ENCODE data around the gene HES2. TPM values are rescaled to one million over a fixed set of nuclear protein-coding genes. Genes with fewer than 3 reads are reported as not detected.
"Not testable (repeated sequence)": the region's sequence is repeated elsewhere in the genome, so short reads cannot be mapped to it uniquely, and the experiment has no call there.

HES2 gene
- total RNA-seq, 1 donor from 2014 or later = 5.9 TPM

DNA sequence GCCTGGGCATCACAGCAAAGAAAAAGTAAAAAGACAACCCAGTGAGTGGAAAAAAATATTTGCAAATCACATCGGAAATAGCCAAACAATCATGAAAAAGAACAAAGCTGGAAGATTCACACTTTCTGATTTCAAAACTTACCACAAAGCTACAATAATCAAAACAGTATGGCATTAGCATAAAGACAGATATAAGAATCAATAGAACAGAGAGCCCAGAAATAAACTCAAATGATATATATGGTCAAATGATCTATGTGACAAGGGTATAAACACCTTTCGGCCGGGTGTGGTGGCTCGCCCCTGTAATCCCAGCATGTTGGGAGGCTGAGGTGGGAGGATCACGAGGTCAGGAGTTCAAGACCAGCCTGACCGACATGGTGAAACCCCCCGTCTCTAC is 39.7 kb downstream of the HES2 start:
- Mint-ChIP-seq H3K4me3 (no peak overlapping the region), H3K27ac (no peak overlapping the region), H3K27me3 (no peaks in the 10 kb centered on the region), H3K36me3 (peaks cover 3% of the 10 kb centered on the region), H3K9me3 (no peaks in the 10 kb centered on the region), H3K4me1 (ENCODE audit: unreplicated experiment) (no peaks in the 10 kb centered on the region)
- DNase-seq (ENCODE audit: extremely low spot score, unreplicated experiment) = no peak
- TF ChIP-seq, protein P1, sequence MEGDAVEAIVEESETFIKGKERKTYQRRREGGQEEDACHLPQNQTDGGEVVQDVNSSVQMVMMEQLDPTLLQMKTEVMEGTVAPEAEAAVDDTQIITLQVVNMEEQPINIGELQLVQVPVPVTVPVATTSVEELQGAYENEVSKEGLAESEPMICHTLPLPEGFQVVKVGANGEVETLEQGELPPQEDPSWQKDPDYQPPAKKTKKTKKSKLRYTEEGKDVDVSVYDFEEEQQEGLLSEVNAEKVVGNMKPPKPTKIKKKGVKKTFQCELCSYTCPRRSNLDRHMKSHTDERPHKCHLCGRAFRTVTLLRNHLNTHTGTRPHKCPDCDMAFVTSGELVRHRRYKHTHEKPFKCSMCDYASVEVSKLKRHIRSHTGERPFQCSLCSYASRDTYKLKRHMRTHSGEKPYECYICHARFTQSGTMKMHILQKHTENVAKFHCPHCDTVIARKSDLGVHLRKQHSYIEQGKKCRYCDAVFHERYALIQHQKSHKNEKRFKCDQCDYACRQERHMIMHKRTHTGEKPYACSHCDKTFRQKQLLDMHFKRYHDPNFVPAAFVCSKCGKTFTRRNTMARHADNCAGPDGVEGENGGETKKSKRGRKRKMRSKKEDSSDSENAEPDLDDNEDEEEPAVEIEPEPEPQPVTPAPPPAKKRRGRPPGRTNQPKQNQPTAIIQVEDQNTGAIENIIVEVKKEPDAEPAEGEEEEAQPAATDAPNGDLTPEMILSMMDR (conservative IDR thresholded peaks at IDR 0.05) = no peak

- H3K27ac Mint-ChIP-seq = no peak overlapping the region
- no peak overlapping the region for H3K4me3 Mint-ChIP-seq
Observed at GRCh38 chr1:6378096-6378746, 41.5 kb downstream of the HES2 start.

GRCh38 chr1:6373961-6374720 is 45.6 kb downstream of the HES2 start:
- H3K36me3 Mint-ChIP-seq = no peaks in the 10 kb centered on the region
- no peak overlapping the region for H3K4me3 Mint-ChIP-seq
- H3K4me1 Mint-ChIP-seq (ENCODE audit: unreplicated experiment) = no peaks in the 10 kb centered on the region
- H3K27me3 Mint-ChIP-seq = no peaks in the 10 kb centered on the region
- H3K9me3 Mint-ChIP-seq = no peaks in the 10 kb centered on the region
- DNase-seq (ENCODE audit: extremely low spot score, unreplicated experiment) = no peak
- no peak overlapping the region for H3K27ac Mint-ChIP-seq
- TF ChIP-seq, protein P1 (conservative IDR thresholded peaks at IDR 0.05) = no peak

More at GRCh38 chr1:6378096-6378746, 41.5 kb downstream of the HES2 start:
- Mint-ChIP-seq H3K36me3 (no peaks in the 10 kb centered on the region), H3K4me1 (ENCODE audit: unreplicated experiment) (no peaks in the 10 kb centered on the region), H3K27me3 (no peaks in the 10 kb centered on the region), H3K9me3 (no peaks in the 10 kb centered on the region)
- TF ChIP-seq, protein P1 (conservative IDR thresholded peaks at IDR 0.05) = peak; percentile 49
- DNase-seq (ENCODE audit: extremely low spot score, unreplicated experiment) = no peak

GRCh38 chr1:6372236-6372635 is 47.5 kb downstream of the HES2 start:
- not testable (repeated sequence) for H3K9me3 Mint-ChIP-seq; H3K4me1 Mint-ChIP-seq (ENCODE audit: unreplicated experiment); DNase-seq (ENCODE audit: extremely low spot score, unreplicated experiment); H3K27ac Mint-ChIP-seq; H3K27me3 Mint-ChIP-seq; H3K4me3 Mint-ChIP-seq; H3K36me3 Mint-ChIP-seq

- Mint-ChIP-seq H3K4me1 (ENCODE audit: unreplicated experiment) (no peaks in the 10 kb centered on the region), H3K27me3 (no peaks in the 10 kb centered on the region), H3K4me3 (no peak overlapping the region), H3K9me3 (no peaks in the 10 kb centered on the region), H3K27ac (no peak overlapping the region), H3K36me3 (no peaks in the 10 kb centered on the region)
- no peak for DNase-seq (ENCODE audit: extremely low spot score, unreplicated experiment)
- TF ChIP-seq, protein P1 (conservative IDR thresholded peaks at IDR 0.05) = no peak
Observed at GRCh38 chr1:6370006-6370405, 49.7 kb downstream of the HES2 start.

GRCh38 chr1:6367381-6368012 is 52.2 kb downstream of the HES2 start:
- Mint-ChIP-seq H3K4me1 (ENCODE audit: unreplicated experiment) (no peaks in the 10 kb centered on the region), H3K9me3 (no peaks in the 10 kb centered on the region), H3K27ac (no peak overlapping the region), H3K4me3 (no peak overlapping the region), H3K36me3 (peaks cover 5% of the 10 kb centered on the region), H3K27me3 (no peaks in the 10 kb centered on the region)
- DNase-seq (ENCODE audit: extremely low spot score, unreplicated experiment) = no peak
- TF ChIP-seq, protein P1 (conservative IDR thresholded peaks at IDR 0.05) = no peak

Measured in type B pancreatic cell (in vitro differentiated cells).